Adrenal gland (tissue), 5 donors: Measurements from ENCODE around the gene EVL.

Source experiments
- POLR2A ChIP-seq, 2 donors: fragments of 450-650 bp; IDR thresholded peaks; one replicate each; pipeline ENCODE4 v1.6.1; 2017; ENCODE audit warnings: antibody characterized with exemption in 2 of 2, mild to moderate bottlenecking in 2 of 2, moderate library complexity in 1 of 2
- TF ChIP-seq, protein P1 (sequence below), 6 experiments: fragments of 450-650 bp in 4 of 6; fragments of 200-600 bp in 2 of 6; sonication (generic) in 1 of 6; IDR thresholded peaks; 1 replicate in 5 of 6; 2 replicates in 1 of 6; pipeline versions ENCODE4 v1.5.1 to v1.8.0; 2016 to 2021; ENCODE audit warnings: antibody characterized with exemption in 6 of 6, mild to moderate bottlenecking in 2 of 6, moderate library complexity in 1 of 6
- donor health status: DM: no; HTN: no; CAD: no.

DNA sequence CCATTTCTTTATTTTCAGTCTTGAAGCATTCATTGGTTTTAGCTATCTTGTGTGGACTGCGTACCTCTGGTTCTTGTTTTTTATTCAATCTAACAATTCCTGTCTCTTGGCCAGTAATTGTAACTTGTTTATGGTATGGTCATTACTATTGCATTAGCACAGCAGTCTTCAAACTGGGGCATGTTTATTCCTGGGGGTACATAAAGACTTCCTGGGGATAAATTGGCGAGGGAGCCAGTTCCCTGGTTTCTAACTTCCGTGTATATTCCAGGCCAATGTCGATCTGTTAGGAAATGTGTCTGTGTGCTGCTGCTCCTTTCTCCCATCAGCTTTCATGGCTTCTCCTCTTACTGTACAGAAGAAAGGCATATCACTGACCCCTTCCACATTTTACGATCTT is 13.7 kb upstream of the EVL start:
- TF ChIP-seq, protein P1, sequence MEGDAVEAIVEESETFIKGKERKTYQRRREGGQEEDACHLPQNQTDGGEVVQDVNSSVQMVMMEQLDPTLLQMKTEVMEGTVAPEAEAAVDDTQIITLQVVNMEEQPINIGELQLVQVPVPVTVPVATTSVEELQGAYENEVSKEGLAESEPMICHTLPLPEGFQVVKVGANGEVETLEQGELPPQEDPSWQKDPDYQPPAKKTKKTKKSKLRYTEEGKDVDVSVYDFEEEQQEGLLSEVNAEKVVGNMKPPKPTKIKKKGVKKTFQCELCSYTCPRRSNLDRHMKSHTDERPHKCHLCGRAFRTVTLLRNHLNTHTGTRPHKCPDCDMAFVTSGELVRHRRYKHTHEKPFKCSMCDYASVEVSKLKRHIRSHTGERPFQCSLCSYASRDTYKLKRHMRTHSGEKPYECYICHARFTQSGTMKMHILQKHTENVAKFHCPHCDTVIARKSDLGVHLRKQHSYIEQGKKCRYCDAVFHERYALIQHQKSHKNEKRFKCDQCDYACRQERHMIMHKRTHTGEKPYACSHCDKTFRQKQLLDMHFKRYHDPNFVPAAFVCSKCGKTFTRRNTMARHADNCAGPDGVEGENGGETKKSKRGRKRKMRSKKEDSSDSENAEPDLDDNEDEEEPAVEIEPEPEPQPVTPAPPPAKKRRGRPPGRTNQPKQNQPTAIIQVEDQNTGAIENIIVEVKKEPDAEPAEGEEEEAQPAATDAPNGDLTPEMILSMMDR (IDR thresholded peaks at IDR 0.05) = no peak
- no peak for TF ChIP-seq POLR2A (IDR thresholded peaks at IDR 0.05)
